Endothelial cell of umbilical vein (primary cell): ENCODE measurements around the gene REEP5. TPM values are rescaled to one million over a fixed set of nuclear protein-coding genes. Genes with fewer than 3 reads are reported as not detected.

ENCODE experiments used
- BruUV-seq: library from RNA; stranded (reverse); fragments of 400-500 nt; replicated peaks from 2 replicates; lab custom pipeline; 2021; lab: Mats Ljungman, UMichigan
- CTCF ChIA-PET: fragments of 300-600, 350-600 bp; sonication (Branson Sonifier 250); formaldehyde crosslinking; loops from one replicate; lab custom pipeline; 2021; ENCODE audit warnings: antibody characterized with exemption, inconsistent platforms; lab: Charles Lee
- POLR2A ChIA-PET: fragments of 300-600, 350-600 bp; sonication (Branson Sonifier 250); formaldehyde crosslinking; loops from one replicate; lab custom pipeline; 2021; ENCODE audit warnings: antibody characterized with exemption, inconsistent platforms; lab: Charles Lee
- DNase-seq: peaks from one replicate; pipeline ENCODE4 v3.0.0-alpha.2; 2011; ENCODE audit warnings: low read depth, low spot score
- FAIRE-seq: peaks from 2 replicates; lab custom pipeline; 2011; peaks lifted over from hg19 to GRCh38; lab: Jason Lieb, UNC
- H2AFZ ChIP-seq: 2 replicates; pipeline ENCODE4 v1.6.0; 2012; ENCODE audit warnings: low read depth, low read length, control low read depth, inconsistent platforms
- H3K27ac ChIP-seq: 2 replicates; pipeline ENCODE4 v1.5.1; 2011; ENCODE audit warnings: low read depth, mild to moderate bottlenecking, control low read depth, low read length, moderate library complexity; ENCODE audit not compliant: insufficient read depth
- H3K27me3 ChIP-seq, 2 experiments: 2 replicates each; pipeline versions ENCODE4 v1.6.0 to v1.6.1; 2011; ENCODE audit warnings: low read length in 2 of 2, mixed read lengths in 1 of 2; ENCODE audit not compliant: control insufficient read depth in 2 of 2, insufficient read depth in 2 of 2
- H3K36me3 ChIP-seq, 2 experiments: 2 replicates in 1 of 2; 3 replicates in 1 of 2; pipeline ENCODE4 v1.5.1; 2011; ENCODE audit warnings: low read length in 2 of 2, mild to moderate bottlenecking in 1 of 2, moderate library complexity in 1 of 2; ENCODE audit not compliant: control insufficient read depth in 2 of 2, insufficient read depth in 2 of 2; ENCODE audit errors: extremely low read depth in 1 of 2
- H3K4me1 ChIP-seq: 3 replicates; pipeline ENCODE4 v1.5.1; 2011; ENCODE audit warnings: mild to moderate bottlenecking, low read length; ENCODE audit not compliant: control insufficient read depth, insufficient read depth; ENCODE audit errors: extremely low read depth
- H3K4me2 ChIP-seq: 2 replicates; pipeline ENCODE4 v1.6.1; 2011; ENCODE audit warnings: low read length, control low read depth, mixed read lengths; ENCODE audit not compliant: insufficient read depth
- H3K4me3 ChIP-seq, 3 experiments: fragments of 200-600 bp in 1 of 3; sonication (generic), shearing (Covaris generic) in 1 of 3; replicated peaks in 1 of 3; 2 replicates each; pipeline ENCODE4 v1.5.1; 2011 to 2016; ENCODE audit warnings: control low read depth in 3 of 3, low read length in 3 of 3, mild to moderate bottlenecking in 2 of 3, inconsistent platforms in 1 of 3, low read depth in 1 of 3, moderate library complexity in 1 of 3; ENCODE audit not compliant: insufficient read depth in 1 of 3
- H3K79me2 ChIP-seq: 2 replicates; pipeline ENCODE4 v1.6.0; 2012; ENCODE audit warnings: low read length, inconsistent platforms; ENCODE audit not compliant: control insufficient read depth, insufficient read depth
- H3K9ac ChIP-seq: replicated peaks from 2 replicates; pipeline ENCODE3; 2011; ENCODE audit warnings: low read length, control low read depth; ENCODE audit not compliant: insufficient read depth; ENCODE audit errors: extremely low read depth
- H3K9me1 ChIP-seq: replicated peaks from 3 replicates; pipeline ENCODE4 v1.6.0; 2011; ENCODE audit warnings: mild to moderate bottlenecking, low read length; ENCODE audit not compliant: control insufficient read depth, insufficient read depth; ENCODE audit errors: extremely low read depth
- H3K9me3 ChIP-seq: replicated peaks from 2 replicates; pipeline ENCODE4 v1.5.1; 2012; ENCODE audit warnings: low read length, inconsistent platforms; ENCODE audit not compliant: control insufficient read depth, insufficient read depth
- H4K20me1 ChIP-seq: replicated peaks from 2 replicates; pipeline ENCODE3; 2011; ENCODE audit warnings: mild to moderate bottlenecking, low read length; ENCODE audit not compliant: control insufficient read depth, insufficient read depth; ENCODE audit errors: extremely low read depth
- EZH2 ChIP-seq: IDR thresholded peaks from 2 replicates; pipeline ENCODE4 v1.6.1; 2012; ENCODE audit warnings: borderline replicate concordance, low read depth, mild to moderate bottlenecking, moderate library complexity, low read length, inconsistent platforms; ENCODE audit not compliant: severe bottlenecking
- FOS ChIP-seq: IDR thresholded peaks from 2 replicates; pipeline ENCODE4 v1.6.1; 2011; ENCODE audit warnings: mild to moderate bottlenecking, low read length, moderate library complexity, borderline replicate concordance; ENCODE audit not compliant: insufficient read depth
- GATA2 ChIP-seq: IDR thresholded peaks from 2 replicates; pipeline ENCODE4 v1.7.0; 2011; ENCODE audit warnings: low read depth, mild to moderate bottlenecking, moderate library complexity, mixed read lengths, low read length; ENCODE audit not compliant: insufficient read length, insufficient read depth
- JUN ChIP-seq: IDR thresholded peaks from 2 replicates; pipeline ENCODE4 v1.6.1; 2011; ENCODE audit warnings: borderline replicate concordance, low read depth; ENCODE audit not compliant: insufficient read length, insufficient read depth
- MYC ChIP-seq: IDR thresholded peaks from one replicate; pipeline ENCODE4 v1.6.1; 2011; ENCODE audit warnings: mild to moderate bottlenecking, low read depth, low read length
- POLR2A ChIP-seq: IDR thresholded peaks from 2 replicates; pipeline ENCODE4 v1.6.1; 2012; ENCODE audit warnings: low read depth, mild to moderate bottlenecking, control low read depth, low read length
- POLR2AphosphoS5 ChIP-seq: IDR thresholded peaks from 2 replicates; pipeline ENCODE4 v1.6.1; 2012; ENCODE audit warnings: low read depth, mild to moderate bottlenecking, control low read depth, low read length, moderate library complexity; ENCODE audit not compliant: insufficient read depth
- dilution Hi-C: fragments of 300-500 bp; cut with MboI; formaldehyde crosslinking; loops from one replicate; pipeline ENCODE4 v1.15.0; 2019; ENCODE audit warnings: low sequenced_read_pairs; ENCODE audit not compliant: extremely low pct_ligation_motif_present
- intact Hi-C: fragments of 100-400 bp; cut with micrococcal nuclease; formaldehyde crosslinking; loops from one replicate; pipeline ENCODE4 v1.10.0; 2022
- polyA plus RNA-seq, 4 experiments: library from polyadenylated mRNA; depleted of rRNA in 3 of 4; stranded (reverse) in 3 of 4; unstranded in 1 of 4; fragments of >200 nt; gene quantifications; 2 replicates each; pipeline versions ENCODE4 v1.2.1 to v1.2.3, GENCODE V29; 2011 to 2012; ENCODE audit warnings: missing spikeins in 1 of 4
- total RNA-seq: library from RNA; stranded (reverse); gene quantifications from 2 replicates; pipeline ENCODE4 v1.2.3, GENCODE V29; 2021
- TF ChIP-seq, protein P1 (sequence below): IDR thresholded peaks from 2 replicates; pipeline ENCODE4 v1.6.1; 2011; ENCODE audit not compliant: insufficient read depth, insufficient read length
- TF ChIP-seq, protein P2 (sequence below), 2 donors: IDR thresholded peaks; 1 replicate in 1 of 2; 2 replicates in 1 of 2; pipeline ENCODE4 v1.5.1; 2011; ENCODE audit warnings: low read length in 2 of 2, mild to moderate bottlenecking in 2 of 2, moderate library complexity in 2 of 2, control low read depth in 1 of 2, inconsistent platforms in 1 of 2, low read depth in 1 of 2; ENCODE audit not compliant: insufficient read depth in 1 of 2; ENCODE audit errors: extremely low read depth in 1 of 2

REEP5 gene
- total and polyA plus RNA-seq, 2 donors (not counting 3 experiments of a cell fraction or from before 2014, with no cell fraction given), result 98.0 to 163 TPM

DNA sequence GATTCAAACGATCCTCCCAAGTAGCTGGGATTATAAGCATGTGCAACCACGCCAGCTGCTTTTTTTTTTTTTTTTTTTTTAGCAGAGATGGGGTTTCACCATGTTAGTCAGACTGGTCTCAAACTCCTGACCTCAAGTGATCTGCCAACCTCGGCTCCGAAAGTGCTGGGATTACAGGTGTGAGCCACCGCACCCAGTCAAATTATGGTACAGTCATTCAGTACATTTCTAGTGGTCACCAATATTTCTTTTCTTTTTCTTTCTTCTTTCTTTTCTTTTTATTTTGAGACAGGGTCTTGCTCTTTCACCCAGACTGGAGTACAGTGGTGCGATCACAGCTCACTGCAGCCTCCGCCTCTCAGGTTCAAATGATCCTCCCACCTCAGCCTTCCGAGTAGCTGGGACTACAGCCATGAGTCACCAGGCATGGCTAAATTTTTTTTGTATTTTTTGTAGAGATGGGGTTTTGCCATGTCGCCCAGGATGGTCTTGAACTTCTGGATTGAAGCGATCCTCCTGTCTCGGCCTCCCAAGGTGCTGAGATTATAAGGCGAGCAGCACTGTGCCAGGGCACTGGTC lies 29.2 kb upstream of the REEP5 start:
- no peaks in the 10 kb centered on the region for H3K9me3 ChIP-seq
- no peaks in the 10 kb centered on the region for H3K36me3 ChIP-seq
- TF ChIP-seq FOS (no peak), POLR2A (no peak), MYC (no peak), POLR2AphosphoS5 (no peak), EZH2 (no peak), GATA2 (no peak), JUN (no peak)
- TF ChIP-seq, protein P1, sequence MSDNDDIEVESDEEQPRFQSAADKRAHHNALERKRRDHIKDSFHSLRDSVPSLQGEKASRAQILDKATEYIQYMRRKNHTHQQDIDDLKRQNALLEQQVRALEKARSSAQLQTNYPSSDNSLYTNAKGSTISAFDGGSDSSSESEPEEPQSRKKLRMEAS, result no peak
- TF ChIP-seq, protein P2, sequence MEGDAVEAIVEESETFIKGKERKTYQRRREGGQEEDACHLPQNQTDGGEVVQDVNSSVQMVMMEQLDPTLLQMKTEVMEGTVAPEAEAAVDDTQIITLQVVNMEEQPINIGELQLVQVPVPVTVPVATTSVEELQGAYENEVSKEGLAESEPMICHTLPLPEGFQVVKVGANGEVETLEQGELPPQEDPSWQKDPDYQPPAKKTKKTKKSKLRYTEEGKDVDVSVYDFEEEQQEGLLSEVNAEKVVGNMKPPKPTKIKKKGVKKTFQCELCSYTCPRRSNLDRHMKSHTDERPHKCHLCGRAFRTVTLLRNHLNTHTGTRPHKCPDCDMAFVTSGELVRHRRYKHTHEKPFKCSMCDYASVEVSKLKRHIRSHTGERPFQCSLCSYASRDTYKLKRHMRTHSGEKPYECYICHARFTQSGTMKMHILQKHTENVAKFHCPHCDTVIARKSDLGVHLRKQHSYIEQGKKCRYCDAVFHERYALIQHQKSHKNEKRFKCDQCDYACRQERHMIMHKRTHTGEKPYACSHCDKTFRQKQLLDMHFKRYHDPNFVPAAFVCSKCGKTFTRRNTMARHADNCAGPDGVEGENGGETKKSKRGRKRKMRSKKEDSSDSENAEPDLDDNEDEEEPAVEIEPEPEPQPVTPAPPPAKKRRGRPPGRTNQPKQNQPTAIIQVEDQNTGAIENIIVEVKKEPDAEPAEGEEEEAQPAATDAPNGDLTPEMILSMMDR (IDR thresholded peaks at IDR 0.05; ENCODE audit: extremely low read depth in 1 of 2, insufficient read depth in 1 of 2, low read depth in 1 of 2, low read length in 2 of 2), result no peak
- no peak for FAIRE-seq
- H3K4me3 ChIP-seq, result no peak overlapping the region
- dilution Hi-C loops (no loop called here), intact Hi-C loops (no loop called here)
- no peaks in the 10 kb centered on the region for H4K20me1 ChIP-seq
- no peak overlapping the region for H3K9ac ChIP-seq
- no peak overlapping the region for H3K27ac ChIP-seq
- H3K27me3 ChIP-seq, result no peaks in the 10 kb centered on the region
- no peak overlapping the region for H3K4me2 ChIP-seq
- CTCF ChIA-PET, result no interaction called here
- no peaks in the 10 kb centered on the region for H3K4me1 ChIP-seq
- POLR2A ChIA-PET, result no interaction called here
- H3K79me2 ChIP-seq, result no peaks in the 10 kb centered on the region
- no peak overlapping the region for H2AFZ ChIP-seq
- H3K9me1 ChIP-seq, result no peaks in the 10 kb centered on the region
- BruUV-seq, result no TSS peak
- DNase-seq, result no peak
